IPS DF 4.7 (cell line): ENCODE data around the gene SNRPD2.

Experiments
- DNase-seq: peaks from one replicate; pipeline ENCODE4 v3.0.0-alpha.2; 2013; ENCODE audit warnings: low spot score; ENCODE audit errors: extremely low read depth

SNRPD2 gene

GRCh38 chr19:45657520-45658167 lies 34.1 kb downstream of the SNRPD2 start:
- DNase-seq = no peak

- no peak for DNase-seq
Observed at GRCh38 chr19:45655073-45655472, 36.7 kb downstream of the SNRPD2 start.

DNA sequence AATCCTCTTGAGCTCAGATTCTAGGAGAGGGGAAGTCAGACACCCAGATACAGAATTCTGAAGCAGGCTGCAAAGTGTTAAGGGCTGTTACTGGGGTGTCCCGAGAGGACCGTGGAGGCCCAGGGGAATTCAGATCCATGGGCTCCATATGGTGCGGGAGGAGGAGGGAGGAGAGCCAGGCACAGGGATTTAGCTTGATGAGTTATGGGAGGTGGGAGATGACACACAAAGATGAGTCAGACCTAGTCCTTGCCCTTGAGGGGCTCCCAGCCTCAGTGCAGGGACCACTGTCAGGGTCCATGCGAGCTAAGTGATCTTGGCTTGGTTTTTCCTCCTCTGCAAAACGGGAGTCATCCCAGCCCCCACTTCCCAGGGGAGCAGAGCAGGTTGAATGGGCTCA lies 38.1 kb downstream of the SNRPD2 start:
- DNase-seq = no peak

- no peak for DNase-seq
Observed at GRCh38 chr19:45650722-45651121, 41.0 kb downstream of the SNRPD2 start.

GRCh38 chr19:45646345-45646698 lies 45.4 kb downstream of the SNRPD2 start:
- DNase-seq = no peak

GRCh38 chr19:45645631-45646344 lies 46.0 kb downstream of the SNRPD2 start:
- no peak for DNase-seq

DNA sequence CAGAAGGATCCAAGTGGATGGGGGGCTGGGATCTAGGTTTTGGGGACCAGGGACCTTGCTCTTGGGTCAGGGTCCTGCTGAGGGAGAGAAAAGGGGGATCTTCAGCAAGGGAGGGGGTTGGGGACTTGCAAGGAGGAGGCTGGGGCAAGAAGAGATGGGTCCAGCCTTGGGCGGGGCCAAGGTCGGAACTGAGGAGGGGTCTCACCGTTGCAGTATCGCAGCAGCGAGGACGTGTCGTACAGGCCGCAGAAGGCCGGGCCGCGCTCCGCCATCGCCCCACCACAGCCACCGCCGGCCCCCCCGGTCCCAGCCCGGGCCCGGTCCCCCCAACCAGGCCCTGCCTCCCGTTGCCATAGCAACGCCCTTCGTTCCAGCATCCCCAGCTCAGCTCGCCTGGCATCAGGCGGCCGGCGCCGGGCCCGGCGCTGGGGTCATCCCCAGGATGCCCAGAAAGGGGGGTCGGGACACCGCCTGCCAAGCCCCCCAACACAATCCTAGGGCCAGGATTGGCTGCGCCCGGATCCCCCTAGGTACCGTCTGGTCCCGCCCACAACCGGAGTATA lies 46.6 kb downstream of the SNRPD2 start:
- DNase-seq = no peak

- DNase-seq = no peak
Observed at GRCh38 chr19:45643927-45644771, 47.6 kb downstream of the SNRPD2 start.

GRCh38 chr19:45643024-45643926 lies 48.5 kb downstream of the SNRPD2 start:
- no peak for DNase-seq

- DNase-seq = peak; percentile 93
Observed at GRCh38 chr19:45641274-45642105, 50.3 kb downstream of the SNRPD2 start.

- no peak for DNase-seq
Observed at GRCh38 chr19:45640849-45641273, 50.9 kb downstream of the SNRPD2 start.

DNA sequence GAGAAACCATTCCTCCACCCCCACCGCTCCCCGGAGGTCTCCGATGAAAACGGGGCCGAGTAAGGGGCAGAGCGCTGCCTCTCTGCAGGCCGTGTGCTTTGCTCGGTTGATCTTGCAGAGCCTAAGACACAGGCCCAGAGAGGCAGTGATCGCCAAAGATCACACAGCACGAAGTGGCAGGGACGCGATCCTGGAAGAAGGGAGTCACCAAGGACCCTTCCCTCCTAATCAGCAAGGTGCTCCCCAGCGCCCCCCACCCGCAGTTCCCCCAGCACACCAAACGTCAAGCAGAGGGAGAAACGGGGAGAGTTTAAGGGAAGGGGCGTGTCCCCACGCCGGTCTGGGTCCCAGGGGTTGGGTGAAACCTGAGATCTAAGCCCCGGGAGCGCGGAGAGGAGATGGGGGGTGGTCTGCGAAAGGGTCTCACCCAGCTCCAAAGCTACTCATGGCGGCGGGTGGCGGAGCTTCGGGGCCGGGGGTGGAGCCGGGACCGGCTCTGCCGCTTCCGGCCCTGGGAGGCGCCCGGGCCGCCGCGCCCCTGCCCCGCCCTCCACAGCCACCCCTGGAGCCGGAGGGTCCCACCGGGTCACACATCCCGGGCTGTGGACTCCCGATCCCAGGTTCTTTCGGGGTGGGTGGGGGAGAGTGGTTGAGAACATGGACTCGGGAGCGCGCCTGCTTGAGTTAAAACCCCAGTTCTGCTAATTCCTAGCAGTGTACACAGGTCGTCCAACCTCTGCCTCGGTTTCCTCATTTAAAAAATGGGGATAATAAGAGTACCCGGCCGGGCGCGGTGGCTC lies 52.6 kb downstream of the SNRPD2 start, which contains the start of gene EML2:
EML2 (minus strand) TSS at position 468 of the 800 bp plus-strand sequence; CDS start at position 447, 21 bp downstream.
- no peak for DNase-seq

- DNase-seq = no peak
Observed at GRCh38 chr19:45637890-45638667, 53.7 kb downstream of the SNRPD2 start.
